Measurements from ENCODE around the gene LRRC26.

The LRRC26 gene

GRCh38 chr9:137184881-137185660 is 15.2 kb upstream of the LRRC26 start:
- Mint-ChIP-seq H3K27ac (no peak overlapping the region), H3K27me3 (no peaks in the 10 kb centered on the region), H3K36me3 (ENCODE audit: insufficient read depth) (peaks cover 59% of the 10 kb centered on the region), H3K4me1 (ENCODE audit: low read depth in 2 of 2) (peaks cover 32 to 33% of the 10 kb centered on the region in 2 donors), H3K4me3 (no peak overlapping the region), H3K9me3 (no peaks in the 10 kb centered on the region)
- no peak for ATAC-seq (replicated peaks)
- no peak for DNase-seq

- ATAC-seq (replicated peaks) (no peak), DNase-seq (no peak)
- Mint-ChIP-seq H3K36me3 (ENCODE audit: insufficient read depth) (peaks cover 53% of the 10 kb centered on the region), H3K4me1 (ENCODE audit: low read depth in 2 of 2) (peaks cover 22 to 26% of the 10 kb centered on the region in 2 donors), H3K27ac (no peak overlapping the region), H3K9me3 (no peaks in the 10 kb centered on the region), H3K4me3 (no peak overlapping the region), H3K27me3 (no peaks in the 10 kb centered on the region)
These were observed 14.2 kb upstream of the LRRC26 start for GRCh38 chr9:137183980-137184595.

GRCh38 chr9:137182836-137183235 is 13.0 kb upstream of the LRRC26 start:
- Mint-ChIP-seq H3K36me3 (ENCODE audit: insufficient read depth) (peaks cover 48% of the 10 kb centered on the region), H3K27me3 (no peaks in the 10 kb centered on the region), H3K9me3 (no peaks in the 10 kb centered on the region), H3K4me1 (ENCODE audit: low read depth in 2 of 2) (peaks cover 20 to 21% of the 10 kb centered on the region in 2 donors), H3K4me3 (no peak overlapping the region), H3K27ac (no peak overlapping the region)
- no peak for ATAC-seq (replicated peaks)
- DNase-seq, result no peak

DNA sequence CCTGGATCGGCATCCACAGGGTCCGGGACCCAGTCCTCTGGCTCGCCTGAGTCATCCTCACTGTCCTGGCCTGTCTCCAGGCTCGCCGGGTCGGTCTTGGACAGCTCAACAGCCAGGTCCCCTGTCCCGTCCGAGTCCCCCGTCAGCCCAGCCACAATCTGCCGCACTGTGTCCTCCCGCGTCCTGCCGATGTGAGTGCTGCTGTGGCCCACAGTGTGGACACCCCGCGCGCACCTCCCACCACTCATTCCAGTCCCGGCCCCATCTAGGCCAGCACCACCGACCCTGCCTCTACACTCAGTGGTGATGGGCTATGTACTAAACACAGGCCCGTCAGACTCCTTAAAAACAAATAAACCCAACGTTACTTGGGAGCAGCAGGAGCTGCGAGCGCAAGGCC is 11.8 kb upstream of the LRRC26 start:
- H3K4me1 Mint-ChIP-seq (ENCODE audit: low read depth in 2 of 2), result peaks cover 11 to 12% of the 10 kb centered on the region in 2 donors

GRCh38 chr9:137180491-137180890 is 10.6 kb upstream of the LRRC26 start:
- no peaks in the 10 kb centered on the region for H3K27me3 Mint-ChIP-seq
- ATAC-seq (replicated peaks), result no peak
- no peaks in the 10 kb centered on the region for H3K9me3 Mint-ChIP-seq
- no peak for DNase-seq
- H3K4me1 Mint-ChIP-seq (ENCODE audit: low read depth in 2 of 2), result peaks cover 7 to 16% of the 10 kb centered on the region in 2 donors
- no peak overlapping the region for H3K4me3 Mint-ChIP-seq
- H3K36me3 Mint-ChIP-seq (ENCODE audit: insufficient read depth), result peaks cover 48% of the 10 kb centered on the region
- no peak overlapping the region for H3K27ac Mint-ChIP-seq

More for the DNA sequence above, 11.8 kb upstream of the LRRC26 start:
- no peaks in the 10 kb centered on the region for H3K9me3 Mint-ChIP-seq
- ATAC-seq (replicated peaks) (no peak), DNase-seq (no peak)
- H3K27me3 Mint-ChIP-seq, result no peaks in the 10 kb centered on the region
- H3K4me3 Mint-ChIP-seq, result no peak overlapping the region
- no peak overlapping the region for H3K27ac Mint-ChIP-seq
- peaks cover 46% of the 10 kb centered on the region for H3K36me3 Mint-ChIP-seq (ENCODE audit: insufficient read depth)

DNA sequence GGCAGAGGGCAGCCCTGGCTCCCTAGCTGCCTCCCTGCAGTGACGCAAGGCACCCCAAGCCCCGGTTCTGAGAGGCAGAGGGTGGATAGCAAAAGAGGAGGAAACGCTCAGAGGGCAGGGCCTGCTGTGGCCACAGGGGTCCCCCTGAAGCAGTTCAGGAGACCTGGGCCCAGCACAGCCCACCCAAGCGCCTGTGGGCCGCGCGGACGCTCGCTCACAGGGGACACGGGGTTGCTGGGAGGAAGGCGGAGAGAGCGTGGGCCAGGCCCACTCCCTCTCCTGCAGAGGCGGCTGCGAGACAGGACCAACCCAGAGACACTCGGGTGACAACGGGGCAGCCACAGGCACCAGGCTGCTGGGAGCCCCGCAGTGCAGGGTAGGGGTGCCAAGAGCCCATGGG is 9.9 kb upstream of the LRRC26 start:
- no peaks in the 10 kb centered on the region for H3K9me3 Mint-ChIP-seq
- H3K4me1 Mint-ChIP-seq (ENCODE audit: low read depth in 2 of 2), result peaks cover 7 to 14% of the 10 kb centered on the region in 2 donors
- ATAC-seq (replicated peaks) (no peak), DNase-seq (no peak)
- H3K27ac Mint-ChIP-seq, result no peak overlapping the region
- H3K27me3 Mint-ChIP-seq, result no peaks in the 10 kb centered on the region
- no peak overlapping the region for H3K4me3 Mint-ChIP-seq
- H3K36me3 Mint-ChIP-seq (ENCODE audit: insufficient read depth), result peaks cover 47% of the 10 kb centered on the region

GRCh38 chr9:137178939-137179630 is 9.2 kb upstream of the LRRC26 start:
- ATAC-seq (replicated peaks) (no peak), DNase-seq (no peak)
- H3K36me3 Mint-ChIP-seq (ENCODE audit: insufficient read depth), result peaks cover 40% of the 10 kb centered on the region
- no peaks in the 10 kb centered on the region for H3K27me3 Mint-ChIP-seq
- H3K27ac Mint-ChIP-seq, result no peak overlapping the region
- peaks cover 1 to 8% of the 10 kb centered on the region in 2 donors for H3K4me1 Mint-ChIP-seq (ENCODE audit: low read depth in 2 of 2)
- no peaks in the 10 kb centered on the region for H3K9me3 Mint-ChIP-seq
- no peak overlapping the region for H3K4me3 Mint-ChIP-seq

- Mint-ChIP-seq H3K27ac (no peak overlapping the region), H3K27me3 (peaks cover 0 to 3% of the 10 kb centered on the region in 2 donors), H3K36me3 (ENCODE audit: insufficient read depth) (peaks cover 33% of the 10 kb centered on the region), H3K9me3 (no peaks in the 10 kb centered on the region), H3K4me3 (no peak overlapping the region), H3K4me1 (ENCODE audit: low read depth in 2 of 2) (peaks cover 0 to 8% of the 10 kb centered on the region in 2 donors)
- no peak for ATAC-seq (replicated peaks)
- no peak for DNase-seq
These were observed 8.5 kb upstream of the LRRC26 start for GRCh38 chr9:137178201-137178938.

DNA sequence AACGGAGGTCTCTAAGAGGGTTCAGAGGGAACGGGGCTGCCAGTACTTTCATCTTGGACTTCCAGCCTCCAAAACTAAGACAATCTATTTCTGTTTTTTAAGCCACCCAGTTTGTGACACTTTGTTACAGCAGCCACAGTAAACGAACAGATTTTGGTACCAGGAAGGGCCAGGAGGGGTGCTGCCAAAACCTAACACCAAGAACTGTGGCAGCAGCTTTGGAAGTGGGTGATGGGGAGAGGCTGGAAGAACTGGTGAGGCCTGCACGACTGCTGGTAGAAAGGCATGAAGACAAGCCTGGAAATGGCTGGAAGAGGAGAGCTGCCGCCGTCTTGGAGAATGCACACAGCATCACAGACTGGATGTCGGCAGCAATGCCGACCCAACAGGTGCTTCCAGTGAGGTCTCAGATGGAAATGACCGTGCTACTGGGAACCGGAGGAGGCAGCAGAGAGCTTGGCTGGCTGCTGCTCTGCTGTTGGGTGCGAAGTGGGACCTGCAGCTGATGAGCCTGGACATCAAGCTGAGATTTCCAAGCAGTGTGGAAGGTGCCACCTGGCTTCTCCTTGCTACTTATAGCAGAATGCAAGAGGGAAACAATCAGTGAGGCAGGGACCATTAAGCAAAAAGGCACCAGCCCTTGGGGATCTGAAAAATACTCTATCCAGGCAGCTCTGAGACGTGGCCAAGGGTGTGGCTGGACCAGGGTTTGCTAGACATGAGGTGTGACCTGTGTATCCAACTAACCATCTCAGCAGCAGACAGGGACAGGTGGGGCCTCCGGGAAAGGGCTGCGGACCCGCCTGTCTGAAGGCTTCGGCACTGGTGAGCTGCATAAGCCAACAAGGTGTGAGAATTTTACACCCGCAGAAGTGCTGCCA is 6.7 kb upstream of the LRRC26 start:
- Mint-ChIP-seq H3K4me3 (no peak overlapping the region), H3K36me3 (ENCODE audit: insufficient read depth) (peaks cover 23% of the 10 kb centered on the region), H3K9me3 (no peaks in the 10 kb centered on the region), H3K4me1 (ENCODE audit: low read depth in 2 of 2) (peaks cover 0 to 10% of the 10 kb centered on the region in 2 donors), H3K27me3 (peaks cover 0 to 12% of the 10 kb centered on the region in 2 donors), H3K27ac (peak overlapping the region in 1 of 2 donors; percentile 39)
- ATAC-seq (replicated peaks) (peak; percentile 62), DNase-seq (no peak)

GRCh38 chr9:137175345-137175961 is 5.6 kb upstream of the LRRC26 start:
- Mint-ChIP-seq H3K27me3 (peaks cover 0 to 23% of the 10 kb centered on the region in 2 donors), H3K4me1 (ENCODE audit: low read depth in 2 of 2) (peaks cover 0 to 10% of the 10 kb centered on the region in 2 donors), H3K27ac (no peak overlapping the region), H3K36me3 (ENCODE audit: insufficient read depth) (peaks cover 15% of the 10 kb centered on the region), H3K4me3 (no peak overlapping the region), H3K9me3 (no peaks in the 10 kb centered on the region)
- ATAC-seq (replicated peaks), result no peak
- DNase-seq, result no peak

DNA sequence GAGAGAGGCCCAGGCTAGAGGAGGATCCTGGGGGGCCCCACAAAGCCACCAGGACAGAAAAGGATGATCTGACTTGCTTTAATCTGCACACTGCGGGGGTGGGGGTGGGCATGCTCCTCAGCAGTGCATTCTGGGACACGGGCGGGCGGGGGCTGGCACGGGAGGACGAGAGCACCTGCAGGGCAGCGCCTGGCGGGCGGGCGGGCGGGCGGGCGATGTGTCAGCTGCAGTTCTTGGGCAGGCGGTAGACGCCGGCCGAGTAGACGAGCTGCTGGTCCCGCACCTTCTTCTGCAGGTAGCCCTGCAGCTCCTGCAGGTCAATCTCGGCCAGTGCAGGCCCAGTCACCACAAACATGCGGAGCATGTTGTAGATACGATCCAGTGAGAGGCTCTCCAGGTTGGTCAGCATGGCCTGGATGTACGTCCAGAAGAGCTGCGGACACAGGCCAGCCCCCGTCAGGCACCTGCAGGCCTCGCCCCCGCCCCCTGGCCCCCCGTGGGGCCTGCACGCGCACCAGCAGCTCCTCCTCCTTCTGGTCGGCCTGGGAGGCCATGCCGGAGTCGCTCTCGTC is 5.0 kb upstream of the LRRC26 start:
- no peak overlapping the region for H3K4me3 Mint-ChIP-seq
- H3K9me3 Mint-ChIP-seq, result no peaks in the 10 kb centered on the region
- ATAC-seq (replicated peaks) (no peak), DNase-seq (no peak)
- H3K4me1 Mint-ChIP-seq (ENCODE audit: low read depth in 2 of 2), result peaks cover 0 to 10% of the 10 kb centered on the region in 2 donors
- no peak overlapping the region for H3K27ac Mint-ChIP-seq
- peaks cover 15% of the 10 kb centered on the region for H3K36me3 Mint-ChIP-seq (ENCODE audit: insufficient read depth)
- H3K27me3 Mint-ChIP-seq, result peaks cover 0 to 29% of the 10 kb centered on the region in 2 donors
